Measurements from ENCODE around the gene HDAC4.

The HDAC4 gene

GRCh38 chr2:239330836-239331235 is 70.0 kb downstream of the HDAC4 start:
- H3K4me1 Mint-ChIP-seq (ENCODE audit: low read depth), result peaks cover 53% of the 10 kb centered on the region
- no peaks in the 10 kb centered on the region for H3K9me3 Mint-ChIP-seq (ENCODE audit: low read depth)
- no peaks in the 10 kb centered on the region for H3K27me3 Mint-ChIP-seq
- H3K27ac Mint-ChIP-seq, result peak overlapping the region; percentile 46
- peak overlapping the region; percentile 20 for H3K4me3 Mint-ChIP-seq
- H3K36me3 Mint-ChIP-seq, result peaks cover 2% of the 10 kb centered on the region

DNA sequence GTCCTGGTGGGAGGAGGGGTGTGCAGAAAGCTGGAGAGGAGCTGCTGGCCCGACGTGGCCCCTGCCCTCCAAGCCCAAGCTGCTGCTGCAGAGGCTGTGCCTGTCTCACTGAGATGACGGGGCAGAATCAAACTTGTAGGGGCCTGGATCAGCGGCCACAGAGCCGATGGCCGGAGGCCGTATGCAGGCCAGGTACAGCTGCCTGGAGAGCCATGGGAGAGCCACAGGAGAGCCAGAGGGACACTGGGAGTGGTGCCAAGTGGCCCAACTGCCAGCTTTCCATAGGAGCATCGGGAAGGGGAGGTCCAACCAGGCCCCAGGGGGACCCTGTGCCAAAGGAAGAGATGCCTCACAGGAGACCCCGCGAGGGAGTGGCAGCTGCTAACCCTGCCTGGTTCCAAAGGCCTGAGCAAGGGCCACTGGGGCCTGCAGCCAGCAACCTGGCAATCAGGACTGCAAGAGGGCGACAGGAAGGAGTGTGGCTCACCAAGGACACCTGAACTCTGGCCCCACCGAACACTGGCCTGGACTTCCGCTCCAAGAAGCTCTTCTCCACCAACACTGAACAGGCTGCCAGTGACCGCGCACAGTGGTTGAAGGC is 70.7 kb downstream of the HDAC4 start:
- H3K4me1 Mint-ChIP-seq (ENCODE audit: low read depth), result peaks cover 54% of the 10 kb centered on the region
- no peak overlapping the region for H3K27ac Mint-ChIP-seq
- no peaks in the 10 kb centered on the region for H3K9me3 Mint-ChIP-seq (ENCODE audit: low read depth)
- H3K36me3 Mint-ChIP-seq, result peaks cover 2% of the 10 kb centered on the region
- H3K27me3 Mint-ChIP-seq, result no peaks in the 10 kb centered on the region
- H3K4me3 Mint-ChIP-seq, result no peak overlapping the region

- Mint-ChIP-seq H3K27ac (no peak overlapping the region), H3K27me3 (no peaks in the 10 kb centered on the region), H3K4me1 (ENCODE audit: low read depth) (peaks cover 60% of the 10 kb centered on the region), H3K9me3 (ENCODE audit: low read depth) (no peaks in the 10 kb centered on the region), H3K36me3 (peaks cover 2% of the 10 kb centered on the region), H3K4me3 (no peak overlapping the region)
Measured at GRCh38 chr2:239329284-239329971, 71.4 kb downstream of the HDAC4 start.

DNA sequence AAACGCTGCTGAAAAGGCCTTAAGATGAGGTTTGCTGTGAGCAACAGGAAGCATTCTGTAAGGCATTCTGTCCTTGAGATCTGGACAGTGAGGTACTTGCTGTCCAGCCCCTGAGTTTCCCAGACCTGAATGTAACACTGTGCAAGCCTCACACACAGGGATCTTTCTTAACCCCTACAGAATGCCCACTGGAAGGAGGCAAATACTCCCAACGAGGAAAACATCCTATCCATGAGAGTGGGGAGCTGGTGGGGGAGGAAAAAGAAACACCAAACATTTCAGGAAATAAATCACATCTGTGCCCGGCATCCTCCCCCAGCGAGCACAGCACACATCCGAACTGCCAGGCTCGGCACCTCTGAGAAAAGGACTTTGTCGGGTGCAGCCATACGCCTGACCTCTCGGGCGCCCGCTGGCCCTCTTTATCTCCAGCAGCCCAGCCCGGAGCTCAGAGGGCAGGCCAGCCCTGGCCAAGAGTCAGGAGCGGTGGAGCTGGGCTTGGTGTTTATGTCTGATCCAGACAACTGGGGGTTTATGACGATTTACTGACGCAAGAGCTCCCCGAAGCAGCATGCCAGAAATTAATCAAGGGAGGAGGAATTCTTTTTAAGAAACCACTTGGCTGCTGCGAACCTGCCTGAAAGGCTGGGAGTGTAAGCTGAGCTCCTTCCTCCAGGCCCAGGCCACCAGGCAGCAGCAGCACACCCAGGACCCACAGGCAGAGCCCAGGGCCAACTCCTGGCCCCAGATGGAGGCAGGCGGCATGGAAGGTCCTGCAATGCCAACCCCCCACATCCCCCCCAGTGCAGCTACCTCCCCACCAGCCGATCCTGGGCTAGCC is 72.2 kb downstream of the HDAC4 start:
- Mint-ChIP-seq H3K36me3 (peaks cover 5% of the 10 kb centered on the region), H3K27ac (no peak overlapping the region), H3K4me1 (ENCODE audit: low read depth) (peaks cover 67% of the 10 kb centered on the region), H3K4me3 (peak overlapping the region; percentile 58), H3K9me3 (ENCODE audit: low read depth) (no peaks in the 10 kb centered on the region), H3K27me3 (no peaks in the 10 kb centered on the region)

DNA sequence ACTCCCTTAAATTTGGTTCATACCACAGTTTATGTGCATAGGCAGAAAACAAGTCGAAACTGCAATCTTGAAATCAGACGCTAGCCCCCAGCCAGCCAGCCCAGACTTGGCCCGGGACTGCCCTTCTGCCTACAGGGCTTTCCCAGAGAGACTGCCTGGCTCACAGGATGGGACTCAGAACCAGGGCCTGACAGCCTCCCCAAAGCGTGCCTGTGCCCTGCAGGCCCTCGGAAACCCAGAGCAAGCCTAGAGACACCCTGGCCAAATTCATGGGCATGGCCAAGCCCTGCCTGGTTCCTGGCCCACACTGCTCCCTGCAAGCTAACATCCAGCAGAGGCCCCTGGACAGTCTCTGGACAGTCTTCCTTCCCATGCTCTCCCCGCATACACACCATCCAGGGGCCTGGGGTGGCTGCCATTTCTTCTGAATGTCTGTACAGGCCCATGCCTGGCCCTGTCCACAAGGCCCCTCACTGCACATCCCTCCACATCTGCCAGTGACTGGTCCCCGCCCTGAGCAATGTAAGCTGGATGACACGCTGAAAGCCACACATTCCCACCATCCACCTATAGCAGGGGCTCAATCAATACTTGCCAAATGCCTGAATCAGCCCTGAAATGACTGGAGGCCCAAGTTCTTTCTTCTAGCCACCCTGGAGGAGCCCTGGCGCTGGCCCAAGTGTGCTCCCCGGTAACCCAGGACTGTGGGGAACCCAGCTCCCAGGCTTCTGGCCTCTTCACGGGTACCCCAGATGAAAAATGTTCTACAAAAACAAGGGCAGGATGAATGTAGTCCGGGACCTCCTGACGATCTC is 73.1 kb downstream of the HDAC4 start:
- H3K27me3 Mint-ChIP-seq, result no peaks in the 10 kb centered on the region
- peak overlapping the region; percentile 58 for H3K4me3 Mint-ChIP-seq
- H3K36me3 Mint-ChIP-seq, result peaks cover 7% of the 10 kb centered on the region
- H3K4me1 Mint-ChIP-seq (ENCODE audit: low read depth), result peaks cover 72% of the 10 kb centered on the region
- peak overlapping the region; percentile 78 for H3K27ac Mint-ChIP-seq
- no peaks in the 10 kb centered on the region for H3K9me3 Mint-ChIP-seq (ENCODE audit: low read depth)

DNA sequence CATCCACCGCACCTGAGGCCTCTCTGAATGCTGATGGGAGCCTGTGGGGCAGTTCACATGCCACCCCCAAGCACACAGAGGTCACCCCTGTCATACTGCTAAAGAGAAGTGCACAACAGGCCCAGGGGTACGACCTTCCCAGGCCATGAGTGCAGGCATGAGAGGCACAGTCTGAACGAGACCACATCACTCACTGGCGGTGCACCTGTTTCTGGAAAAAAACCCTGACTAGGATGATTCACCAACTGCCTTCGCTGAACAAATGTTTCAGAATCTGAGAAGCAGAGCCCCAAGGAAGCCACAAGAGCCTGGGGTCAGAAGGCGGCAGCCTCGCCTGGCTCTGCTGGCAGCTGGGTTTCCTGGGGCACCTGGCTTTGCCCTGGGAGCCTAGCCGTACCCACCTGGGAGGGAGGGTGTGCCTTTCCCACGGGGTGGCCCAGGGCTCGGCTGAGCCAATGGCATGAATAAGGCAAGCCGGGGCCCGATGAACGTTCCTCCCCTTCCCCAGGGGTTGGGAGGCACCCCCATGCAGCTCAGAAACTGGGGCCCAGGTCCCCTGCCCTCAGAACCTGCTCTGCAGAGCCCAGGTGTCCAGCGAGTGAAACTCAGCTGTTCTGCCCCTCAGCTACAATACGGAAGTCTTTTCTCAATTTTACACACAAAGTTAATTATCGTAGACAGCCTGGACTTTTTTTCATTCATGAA is 73.8 kb downstream of the HDAC4 start:
- Mint-ChIP-seq H3K9me3 (ENCODE audit: low read depth) (no peaks in the 10 kb centered on the region), H3K4me1 (ENCODE audit: low read depth) (peaks cover 77% of the 10 kb centered on the region), H3K27ac (peak overlapping the region; percentile 91), H3K36me3 (peaks cover 7% of the 10 kb centered on the region), H3K4me3 (peak overlapping the region; percentile 58), H3K27me3 (no peaks in the 10 kb centered on the region)

DNA sequence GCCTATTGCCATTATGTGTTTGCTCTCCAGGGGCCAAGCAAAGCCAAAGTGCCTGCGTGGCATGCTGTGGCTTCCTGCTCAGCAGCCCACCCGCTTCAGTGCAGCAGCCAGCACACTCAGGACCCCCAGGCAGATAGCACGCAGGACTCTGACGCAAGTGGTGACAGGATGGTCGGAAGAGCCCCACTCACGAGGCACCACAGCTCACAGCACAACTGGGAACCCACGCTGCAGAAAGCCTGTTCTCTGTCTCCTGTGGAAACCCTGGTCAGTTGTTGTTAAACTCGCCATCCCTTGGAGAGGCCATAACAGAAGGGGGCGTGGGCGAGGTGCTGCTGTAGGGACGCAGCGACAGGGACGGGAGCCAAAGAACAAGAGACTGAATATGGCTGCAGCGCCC is 76.4 kb downstream of the HDAC4 start:
- Mint-ChIP-seq H3K27ac (peak overlapping the region; percentile 9), H3K4me1 (ENCODE audit: low read depth) (peaks cover 80% of the 10 kb centered on the region)

GRCh38 chr2:239323447-239323846 is 77.4 kb downstream of the HDAC4 start:
- no peak overlapping the region for H3K4me3 Mint-ChIP-seq
- H3K4me1 Mint-ChIP-seq (ENCODE audit: low read depth), result peaks cover 83% of the 10 kb centered on the region
- peak overlapping the region; percentile 91 for H3K27ac Mint-ChIP-seq
- H3K36me3 Mint-ChIP-seq, result peaks cover 9% of the 10 kb centered on the region
- no peaks in the 10 kb centered on the region for H3K9me3 Mint-ChIP-seq (ENCODE audit: low read depth)
- no peaks in the 10 kb centered on the region for H3K27me3 Mint-ChIP-seq

More for the DNA sequence above, 76.4 kb downstream of the HDAC4 start:
- Mint-ChIP-seq H3K27me3 (no peaks in the 10 kb centered on the region), H3K9me3 (ENCODE audit: low read depth) (no peaks in the 10 kb centered on the region), H3K4me3 (no peak overlapping the region), H3K36me3 (peaks cover 9% of the 10 kb centered on the region)

GRCh38 chr2:239322416-239323086 is 78.3 kb downstream of the HDAC4 start:
- peak overlapping the region; percentile 22 for H3K4me3 Mint-ChIP-seq

GRCh38 chr2:239321596-239322415 is 79.0 kb downstream of the HDAC4 start:
- H3K4me1 Mint-ChIP-seq (ENCODE audit: low read depth), result peaks cover 78% of the 10 kb centered on the region
- no peaks in the 10 kb centered on the region for H3K9me3 Mint-ChIP-seq (ENCODE audit: low read depth)
- no peaks in the 10 kb centered on the region for H3K27me3 Mint-ChIP-seq
- peak overlapping the region; percentile 91 for H3K27ac Mint-ChIP-seq
- peak overlapping the region; percentile 61 for H3K4me3 Mint-ChIP-seq
- peaks cover 9% of the 10 kb centered on the region for H3K36me3 Mint-ChIP-seq

More at GRCh38 chr2:239322416-239323086, 78.3 kb downstream of the HDAC4 start:
- Mint-ChIP-seq H3K9me3 (ENCODE audit: low read depth) (no peaks in the 10 kb centered on the region), H3K27me3 (no peaks in the 10 kb centered on the region), H3K36me3 (peaks cover 9% of the 10 kb centered on the region), H3K4me1 (ENCODE audit: low read depth) (peaks cover 79% of the 10 kb centered on the region), H3K27ac (peak overlapping the region; percentile 91)

DNA sequence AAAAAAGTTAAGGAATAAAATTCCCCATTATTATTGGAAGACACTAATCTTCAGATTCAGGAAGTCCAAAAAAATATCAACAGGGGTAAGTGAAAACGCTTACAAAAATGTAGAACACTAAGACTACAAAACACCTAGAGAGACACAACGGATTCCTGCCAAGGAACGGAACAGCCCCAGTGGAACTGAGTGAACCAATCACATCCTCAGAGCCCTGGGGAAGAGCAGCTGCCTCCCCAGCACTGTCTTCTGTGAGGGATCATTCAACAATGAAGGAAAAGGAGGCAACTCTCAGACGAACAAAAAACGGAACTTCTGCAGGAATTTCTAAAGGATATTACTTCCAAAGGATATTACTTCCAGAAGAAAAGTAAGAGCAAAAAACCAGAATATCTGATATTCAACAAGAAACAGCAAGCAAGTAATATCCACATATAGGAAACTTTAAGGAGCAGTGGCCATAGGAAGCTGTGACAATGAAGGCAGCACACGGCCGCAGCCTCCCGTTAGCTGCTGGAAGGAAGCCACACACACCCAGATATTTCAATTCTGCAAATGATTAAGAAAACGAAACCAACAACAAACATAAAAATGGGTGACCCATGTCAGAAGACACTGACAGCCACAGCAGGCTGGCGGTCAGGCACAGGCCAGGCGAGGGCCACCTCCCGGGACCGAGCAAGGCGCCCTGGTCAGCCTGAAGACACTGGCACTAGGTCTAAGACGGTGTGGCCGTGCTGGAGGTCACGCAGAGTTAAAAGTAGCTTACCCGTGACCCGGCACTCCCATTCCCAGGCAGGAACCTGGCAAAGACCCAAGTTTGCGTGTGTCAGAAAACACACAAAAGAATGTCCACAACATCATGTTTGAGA is 81.8 kb downstream of the HDAC4 start:
- H3K4me3 Mint-ChIP-seq, result peak overlapping the region; percentile 67
- H3K27ac Mint-ChIP-seq, result peak overlapping the region; percentile 88
- H3K9me3 Mint-ChIP-seq (ENCODE audit: low read depth), result no peaks in the 10 kb centered on the region
- H3K4me1 Mint-ChIP-seq (ENCODE audit: low read depth), result peaks cover 65% of the 10 kb centered on the region
- H3K36me3 Mint-ChIP-seq, result peaks cover 10% of the 10 kb centered on the region
- H3K27me3 Mint-ChIP-seq, result no peaks in the 10 kb centered on the region

- Mint-ChIP-seq H3K27me3 (no peaks in the 10 kb centered on the region), H3K4me1 (ENCODE audit: low read depth) (peaks cover 59% of the 10 kb centered on the region), H3K27ac (no peak overlapping the region), H3K4me3 (no peak overlapping the region), H3K36me3 (peaks cover 8% of the 10 kb centered on the region), H3K9me3 (ENCODE audit: low read depth) (no peaks in the 10 kb centered on the region)
Measured at GRCh38 chr2:239318151-239318611, 82.6 kb downstream of the HDAC4 start.
